VCaP (cell line): ENCODE results near the gene DNAJB6.
"Not testable (repeated sequence)": the region's sequence is repeated elsewhere in the genome, so short reads cannot be mapped to it uniquely, and the experiment has no call there.

Experiments used
- H3K27ac ChIP-seq: fragments of 450-650 bp; 2 replicates; pipeline ENCODE4 v1.5.1; 2017
- CTCF ChIP-seq: fragments of 450-650 bp; conservative IDR thresholded peaks from 2 replicates; pipeline ENCODE4 v1.5.1; 2017; ENCODE audit warnings: mild to moderate bottlenecking, moderate library complexity

The DNAJB6 gene

DNA sequence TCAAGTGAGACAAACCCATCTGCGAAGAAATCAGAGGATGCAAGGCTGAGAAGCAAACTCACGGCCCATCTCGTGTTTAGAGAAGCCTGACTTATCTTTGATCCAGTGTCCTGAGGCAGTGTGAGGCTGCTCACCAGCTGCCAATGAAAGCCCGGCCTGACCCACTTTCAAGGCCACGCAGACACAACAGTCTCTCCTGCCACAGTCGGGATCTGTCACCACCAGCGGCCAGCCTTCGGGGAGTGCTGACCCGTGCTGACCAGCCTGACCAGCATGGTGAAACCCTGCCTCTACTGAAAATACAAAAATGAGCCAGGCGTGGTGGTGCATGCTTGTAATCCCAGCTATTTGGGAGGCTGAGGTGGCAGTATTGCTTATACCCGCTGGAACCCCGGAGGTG, 7.4 kb upstream of the DNAJB6 start:
- H3K27ac ChIP-seq, result peak overlapping the region; percentile 65
- TF ChIP-seq CTCF, result no peak

DNA sequence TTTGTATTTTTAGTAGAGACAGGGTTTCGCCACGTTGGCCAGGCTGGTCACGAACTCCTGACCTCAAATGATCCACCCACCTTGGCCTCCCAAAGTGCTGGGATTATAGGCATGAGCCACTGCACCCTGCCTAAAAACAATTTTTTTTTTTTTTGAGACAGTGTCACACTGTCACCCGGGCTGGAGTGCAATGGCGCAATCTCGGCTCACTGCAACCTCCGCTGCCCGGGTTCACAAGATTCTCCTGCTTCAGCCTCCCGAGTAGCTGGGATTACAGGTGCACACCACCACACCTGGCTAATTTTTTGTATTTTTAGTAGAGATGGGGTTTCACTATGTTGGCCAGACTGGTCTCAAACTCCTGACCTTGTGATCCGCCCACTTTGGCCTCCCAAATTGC, 6.2 kb upstream of the DNAJB6 start:
- H3K27ac ChIP-seq, result peak overlapping the region; percentile 65; the same call in 1 of the 2 replicates

GRCh38 chr7:157331049-157331448, 5.8 kb upstream of the DNAJB6 start:
- not testable (repeated sequence) for H3K27ac ChIP-seq

DNA sequence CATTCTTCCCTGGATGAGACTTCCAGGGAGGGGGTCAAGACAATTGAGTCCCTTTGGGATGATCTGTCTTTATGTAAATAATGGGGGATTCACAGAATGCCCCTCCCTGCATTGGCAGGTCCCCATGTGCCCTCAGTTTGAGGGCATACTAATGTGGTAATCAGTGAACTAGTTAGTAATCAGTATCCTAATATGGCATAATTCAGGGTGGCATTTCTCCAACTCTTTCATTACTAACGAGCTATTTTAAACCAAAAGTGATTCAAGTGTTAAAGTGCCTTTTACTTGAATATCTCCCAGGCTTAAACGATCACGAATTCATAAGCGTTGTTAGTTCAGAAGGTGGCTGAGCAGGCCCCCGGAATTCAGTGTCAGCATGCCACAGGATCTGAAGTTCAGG, 1.6 kb upstream of the DNAJB6 start:
- no peak overlapping the region for H3K27ac ChIP-seq
- TF ChIP-seq CTCF, result no peak

GRCh38 chr7:157335991-157336382, 817 bp upstream of the DNAJB6 start:
- peak overlapping the region; percentile 86; the same call in 1 of the 2 replicates for H3K27ac ChIP-seq
- no peak for TF ChIP-seq CTCF

GRCh38 chr7:157337316-157338149, 729 bp downstream of the DNAJB6 start:
- TF ChIP-seq CTCF, result no peak
- H3K27ac ChIP-seq, result peak overlapping the region; percentile 86

DNA sequence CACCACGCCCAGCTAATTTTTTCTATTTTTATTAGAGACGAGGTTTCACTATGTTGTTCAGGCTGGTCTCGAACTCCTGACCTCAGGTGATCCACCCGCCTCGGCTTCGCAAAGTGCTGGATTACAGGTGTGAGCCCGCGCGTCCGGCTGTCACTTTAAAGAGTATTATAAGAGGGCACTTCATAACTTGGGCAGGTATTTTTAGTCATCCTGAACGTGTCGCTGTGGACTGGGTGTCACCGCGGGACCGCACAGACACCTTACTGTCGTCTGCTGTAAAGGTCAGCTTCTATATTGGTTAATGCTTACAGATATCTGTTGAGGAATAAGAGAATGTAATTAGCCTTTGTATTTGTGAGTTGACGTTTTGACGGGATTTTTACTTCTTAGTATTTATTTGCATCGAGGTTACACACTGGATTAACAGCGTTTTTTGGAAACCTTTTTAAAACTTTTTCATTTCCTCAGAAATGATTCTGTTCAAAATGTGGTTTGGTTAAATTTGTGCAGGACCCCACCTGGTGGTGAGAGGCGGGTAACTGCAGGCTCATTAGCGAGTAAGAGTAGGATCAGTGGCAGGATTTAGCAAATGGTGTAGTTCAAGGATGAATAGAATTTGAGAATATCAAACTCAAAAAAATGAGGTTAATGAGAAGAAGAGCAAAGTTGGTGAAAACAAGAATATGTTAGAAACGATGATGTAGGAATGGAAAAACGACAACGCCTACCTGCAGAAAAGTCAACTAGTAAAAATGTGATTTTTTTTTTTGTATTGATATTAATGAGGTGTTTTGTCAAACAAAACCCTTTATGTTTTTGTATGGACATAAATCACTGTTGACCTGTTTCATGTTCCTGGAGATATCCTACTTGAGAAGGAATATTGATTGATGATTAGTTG, 3.2 kb downstream of the DNAJB6 start:
- no peak overlapping the region for H3K27ac ChIP-seq
- peak; percentile 96 for TF ChIP-seq CTCF

GRCh38 chr7:157347217-157347904, 10.6 kb downstream of the DNAJB6 start:
- H3K27ac ChIP-seq, result no peak overlapping the region
- TF ChIP-seq CTCF, result no peak
